DMS 273 treated with DMSO at 0.1 percent for 48 hours (cell line): ENCODE data around the gene SARM1.

Source experiments
- DNase-seq: peaks from one replicate; lab custom pipeline; 2025; lab: John Stamatoyannopoulos, UW

The SARM1 gene

GRCh38 chr17:28341516-28341915 is 30.0 kb upstream of the SARM1 start:
- DNase-seq, result no peak

GRCh38 chr17:28342313-28342712 is 29.2 kb upstream of the SARM1 start:
- DNase-seq, result no peak

- no peak for DNase-seq
Measured at GRCh38 chr17:28343491-28343932, 28.0 kb upstream of the SARM1 start.

- no peak for DNase-seq
Measured at GRCh38 chr17:28344011-28344410, 27.5 kb upstream of the SARM1 start.

- no peak for DNase-seq
Measured at GRCh38 chr17:28344435-28344901, 27.0 kb upstream of the SARM1 start.

- no peak for DNase-seq
Measured at GRCh38 chr17:28345419-28346198, 25.9 kb upstream of the SARM1 start.

- DNase-seq, result no peak
Measured at GRCh38 chr17:28346199-28346580, 25.3 kb upstream of the SARM1 start.

GRCh38 chr17:28346746-28347246 is 24.7 kb upstream of the SARM1 start:
- no peak for DNase-seq

- DNase-seq, result no peak
Measured at GRCh38 chr17:28347261-28347891, 24.1 kb upstream of the SARM1 start.

GRCh38 chr17:28348979-28349378 is 22.5 kb upstream of the SARM1 start:
- DNase-seq, result no peak

- DNase-seq, result no peak
Measured at GRCh38 chr17:28350271-28350670, 21.2 kb upstream of the SARM1 start.

GRCh38 chr17:28357061-28357900 is 14.2 kb upstream of the SARM1 start, which contains the start of gene POLDIP2:
Gene POLDIP2 (minus strand): TSS chr17:28357527. CDS start chr17:28357448, 79 bp downstream.
- peak; percentile 84 for DNase-seq

GRCh38 chr17:28357901-28358197 is 13.6 kb upstream of the SARM1 start:
- DNase-seq, result no peak

GRCh38 chr17:28363186-28363585 is 8.3 kb upstream of the SARM1 start:
- no peak for DNase-seq

- no peak for DNase-seq
Measured at GRCh38 chr17:28363776-28364650, 7.5 kb upstream of the SARM1 start.

GRCh38 chr17:28364665-28365363 is 6.7 kb upstream of the SARM1 start, which contains the start of gene SEBOX:
Gene SEBOX (minus strand): TSS chr17:28365199. CDS start chr17:28365151, 48 bp downstream.
- DNase-seq, result no peak

GRCh38 chr17:28365487-28365886 is 6.0 kb upstream of the SARM1 start:
- DNase-seq, result peak; percentile 29

GRCh38 chr17:28366605-28367004 is 4.9 kb upstream of the SARM1 start:
- DNase-seq, result no peak

- DNase-seq, result no peak
Measured at GRCh38 chr17:28367641-28368305, 3.7 kb upstream of the SARM1 start.

GRCh38 chr17:28368306-28368831 is 3.1 kb upstream of the SARM1 start:
- DNase-seq, result no peak
